GM23338 (cell line): ENCODE measurements around the gene RPS19. TPM values are rescaled to one million over a fixed set of nuclear protein-coding genes. Genes with fewer than 3 reads are reported as not detected.

Source experiments
- ATAC-seq: fragments of 200-7000 bp; cut with Tn5 transposase; 3 replicates; pipeline ENCODE4 v1.9.1; 2020
- DNase-seq: peaks from one replicate; pipeline ENCODE4 v3.0.0-alpha.2; 2015; ENCODE audit warnings: low spot score
- H2AFZ ChIP-seq: fragments of 200-600 bp; sonication (generic); 2 replicates; pipeline ENCODE4 v1.8.0; 2016; ENCODE audit warnings: antibody characterized with exemption, mild to moderate bottlenecking, moderate library complexity
- H3F3A ChIP-seq: fragments of 200-600 bp; sonication (generic); replicated peaks from 2 replicates; pipeline ENCODE4 v1.8.0; 2017; ENCODE audit warnings: antibody characterized with exemption, mixed run types, low read depth
- H3K27ac ChIP-seq: fragments of 200-600 bp; sonication (generic); 2 replicates; pipeline ENCODE4 v1.6.1; 2016; ENCODE audit warnings: low read depth
- H3K27me3 ChIP-seq: fragments of 200-600 bp; sonication (generic); 2 replicates; pipeline ENCODE4 v1.8.0; 2016; ENCODE audit warnings: mild to moderate bottlenecking, mixed run types, moderate library complexity; ENCODE audit not compliant: insufficient read depth
- H3K36me3 ChIP-seq: fragments of 200-600 bp; sonication (generic); 2 replicates; pipeline ENCODE4 v1.8.0; 2016; ENCODE audit warnings: mild to moderate bottlenecking; ENCODE audit not compliant: insufficient read depth
- H3K4me1 ChIP-seq: fragments of 200-600 bp; sonication (generic); 2 replicates; pipeline ENCODE4 v1.8.0; 2016; ENCODE audit warnings: mild to moderate bottlenecking, moderate library complexity; ENCODE audit not compliant: insufficient read depth
- H3K4me2 ChIP-seq: fragments of 200-600 bp; sonication (generic); 2 replicates; pipeline ENCODE4 v1.7.1; 2017; ENCODE audit warnings: mixed run types
- H3K4me3 ChIP-seq: fragments of 200-600 bp; sonication (generic); 2 replicates; pipeline ENCODE4 v1.6.1; 2016; ENCODE audit warnings: mixed run types
- H3K79me2 ChIP-seq: fragments of 200-600 bp; sonication (generic); replicated peaks from 2 replicates; pipeline ENCODE4 v1.8.0; 2017; ENCODE audit warnings: mild to moderate bottlenecking; ENCODE audit not compliant: insufficient read depth
- H3K9me2 ChIP-seq: fragments of 200-600 bp; sonication (generic); 2 replicates; pipeline ENCODE4 v1.8.0; 2017; ENCODE audit not compliant: insufficient read depth
- H4K20me1 ChIP-seq: fragments of 200-600 bp; sonication (generic); replicated peaks from 2 replicates; pipeline ENCODE4 v1.8.0; 2017; ENCODE audit warnings: mild to moderate bottlenecking; ENCODE audit not compliant: insufficient read depth
- H3K27ac Mint-ChIP-seq: 2 replicates; pipeline ENCODE4 v1.8.0; 2020; ENCODE audit warnings: inconsistent platforms, mild to moderate bottlenecking, moderate library complexity, mixed read lengths
- H3K27me3 Mint-ChIP-seq: 3 replicates; pipeline ENCODE4 v1.8.0; 2022; ENCODE audit warnings: low read depth, mild to moderate bottlenecking, moderate library complexity, mixed read lengths, inconsistent platforms; ENCODE audit not compliant: insufficient read depth, poor library complexity
- H3K36me3 Mint-ChIP-seq: 3 replicates; pipeline ENCODE4 v1.8.0; 2021; ENCODE audit warnings: low read depth, mild to moderate bottlenecking, inconsistent platforms, moderate library complexity, mixed read lengths
- H3K4me1 Mint-ChIP-seq: 3 replicates; pipeline ENCODE4 v1.8.0; 2020; ENCODE audit warnings: mild to moderate bottlenecking, inconsistent platforms, mixed read lengths
- H3K4me3 Mint-ChIP-seq: 3 replicates; pipeline ENCODE4 v1.8.0; 2021; ENCODE audit warnings: moderate library complexity, mild to moderate bottlenecking, inconsistent platforms, mixed read lengths
- H3K9me3 Mint-ChIP-seq: 3 replicates; pipeline ENCODE4 v1.8.0; 2020; ENCODE audit warnings: moderate library complexity, mild to moderate bottlenecking, inconsistent platforms, mixed read lengths
- CREB1 ChIP-seq: fragments of 250-450 bp; sonication (Bioruptor Pico); IDR thresholded peaks from 2 replicates; pipeline ENCODE4 v1.5.0; 2020; ENCODE audit warnings: low read depth, mild to moderate bottlenecking, moderate library complexity
- CTCF ChIP-seq, 2 experiments: fragments of 200-600 bp in 1 of 2; sonication (generic) in 1 of 2; conservative IDR thresholded peaks; 2 replicates each; pipeline versions ENCODE4 v1.5.1 to v1.6.1; 2016 to 2017; ENCODE audit warnings: antibody characterized with exemption in 2 of 2, low read depth in 2 of 2, mild to moderate bottlenecking in 2 of 2, moderate library complexity in 1 of 2
- ETS1 ChIP-seq: IDR thresholded peaks from 2 replicates; pipeline ENCODE4 v1.6.1; 2016; ENCODE audit warnings: antibody characterized with exemption
- EZH2 ChIP-seq: fragments of 200-600 bp; sonication (generic); IDR thresholded peaks from one replicate; pipeline ENCODE4 v1.8.0; 2017; ENCODE audit warnings: antibody characterized with exemption, mild to moderate bottlenecking, low read depth; ENCODE audit not compliant: unreplicated experiment
- EZH2phosphoT487 ChIP-seq: fragments of 200-600 bp; sonication (generic); IDR thresholded peaks from one replicate; pipeline ENCODE4 v1.8.1; 2018; ENCODE audit warnings: antibody characterized with exemption; ENCODE audit not compliant: unreplicated experiment
- JUNB ChIP-seq: IDR thresholded peaks from one replicate; pipeline ENCODE4 v1.6.1; 2016; ENCODE audit warnings: antibody characterized with exemption; ENCODE audit not compliant: unreplicated experiment
- NANOG ChIP-seq: IDR thresholded peaks from 2 replicates; pipeline ENCODE4 v1.6.1; 2016; ENCODE audit warnings: antibody characterized with exemption, borderline replicate concordance
- POLR2AphosphoS5 ChIP-seq: IDR thresholded peaks from 2 replicates; pipeline ENCODE4 v1.6.1; 2016; ENCODE audit warnings: antibody characterized with exemption, low read depth
- STAT1 ChIP-seq: IDR thresholded peaks from one replicate; pipeline ENCODE4 v1.6.1; 2016; ENCODE audit warnings: antibody characterized with exemption; ENCODE audit not compliant: unreplicated experiment
- ZNF114 ChIP-seq: fragments of 250-450 bp; sonication (Bioruptor Pico); IDR thresholded peaks from 2 replicates; pipeline ENCODE4 v1.5.0; 2020; ENCODE audit warnings: mild to moderate bottlenecking, moderate library complexity
- ZNF462 ChIP-seq: fragments of 250-450 bp; sonication (Bioruptor Pico); IDR thresholded peaks from 2 replicates; pipeline ENCODE4 v1.5.0; 2020; ENCODE audit warnings: mild to moderate bottlenecking, moderate library complexity
- polyA plus RNA-seq: library from polyadenylated mRNA; unstranded; fragments of >200 nt; fragmentation: Nextera tagmentation; extraction: Ambion mirVana; gene quantifications from 2 replicates; pipeline ENCODE4 v1.2.1, GENCODE V29; 2016
- total RNA-seq: library from RNA; depleted of rRNA; stranded (reverse); fragments of >200 nt; shearing (Covaris generic); gene quantifications from 2 replicates; pipeline ENCODE4 v1.2.3, GENCODE V29; 2014

The RPS19 gene
- total and polyA plus RNA-seq, 2 experiments from 2014 or later = 1,798 to 4,073 TPM

- TF ChIP-seq ZNF114 (CRISPR knock-in tag) (no peak), JUNB (no peak), EZH2phosphoT487 (no peak), CREB1 (no peak), STAT1 (no peak), POLR2AphosphoS5 (no peak), NANOG (no peak), ETS1 (no peak), CTCF (conservative IDR thresholded peaks at IDR 0.05; ENCODE audit: low read depth in 2 of 2) (no peak), EZH2 (no peak)
Measured at GRCh38 chr19:41918653-41919244, 58.7 kb downstream of the RPS19 start (continued).

GRCh38 chr19:41919948-41920712 lies 60.1 kb downstream of the RPS19 start:
- H3K79me2 ChIP-seq = no peaks in the 10 kb centered on the region
- Mint-ChIP-seq H3K27ac (no peak overlapping the region), H3K9me3 (peaks cover 3% of the 10 kb centered on the region; the same call in 1 of the 3 replicates), H3K4me3 (no peak overlapping the region), H3K27me3 (peaks cover 10% of the 10 kb centered on the region), H3K4me1 (peaks cover 13% of the 10 kb centered on the region), H3K36me3 (no peaks in the 10 kb centered on the region; the same call in 2 of the 3 replicates)
- H3K9me2 ChIP-seq = no peaks in the 10 kb centered on the region
- 0 out of 2 replicates have a peak, but pooled peaks cover 3% of the 10 kb centered on the region for H4K20me1 ChIP-seq
- H3K36me3 ChIP-seq = no peaks in the 10 kb centered on the region
- no peak overlapping the region for H3K27ac ChIP-seq
- H3K27me3 ChIP-seq = peaks cover 98% of the 10 kb centered on the region
- no peak for DNase-seq
- ATAC-seq = no peak
- no peak overlapping the region for H3K4me2 ChIP-seq
- no peak overlapping the region for H3K4me3 ChIP-seq
- H2AFZ ChIP-seq = no peak overlapping the region
- peaks cover 8% of the 10 kb centered on the region; the same call in 1 of the 2 replicates for H3K4me1 ChIP-seq
- H3F3A ChIP-seq = peaks cover 12% of the 10 kb centered on the region
- no peak for TF ChIP-seq ETS1
- TF ChIP-seq EZH2 = no peak
- TF ChIP-seq ZNF462 = no peak
- no peak for TF ChIP-seq STAT1
- no peak for TF ChIP-seq NANOG
